Loucy (cell line): Measurements from ENCODE around the gene ZFR2.

Experiments
- H2AFZ ChIP-seq: fragments of 200-600 bp; sonication (generic); 2 replicates; pipeline ENCODE4 v1.6.0; 2016; ENCODE audit warnings: antibody characterized with exemption, mild to moderate bottlenecking, low read length, moderate library complexity
- H3F3A ChIP-seq: fragments of 200-600 bp; 2 replicates; pipeline ENCODE4 v1.6.0; 2016; ENCODE audit warnings: antibody characterized with exemption, low read depth, mild to moderate bottlenecking
- H3K27me3 ChIP-seq: fragments of 200-600 bp; sonication (generic); 2 replicates; pipeline ENCODE4 v1.6.1; 2014; ENCODE audit warnings: low read length, mild to moderate bottlenecking; ENCODE audit not compliant: insufficient read depth, poor library complexity, severe bottlenecking
- H3K36me3 ChIP-seq: fragments of 200-600 bp; sonication (generic); 2 replicates; pipeline ENCODE4 v1.6.1; 2016; ENCODE audit warnings: low read length; ENCODE audit not compliant: insufficient read depth
- H3K4me1 ChIP-seq: fragments of 200-600 bp; sonication (generic); 2 replicates; pipeline ENCODE4 v1.5.1; 2014; ENCODE audit warnings: low read length, mild to moderate bottlenecking; ENCODE audit not compliant: insufficient read depth, poor library complexity, severe bottlenecking
- H3K4me2 ChIP-seq: fragments of 200-600 bp; sonication (generic); 2 replicates; pipeline ENCODE4 v1.6.0; 2014; ENCODE audit warnings: antibody characterized with exemption, low read length, low read depth, mild to moderate bottlenecking; ENCODE audit not compliant: poor library complexity, severe bottlenecking
- H3K4me3 ChIP-seq: fragments of 200-600 bp; sonication (generic); 2 replicates; pipeline ENCODE4 v1.5.1; 2014; ENCODE audit warnings: low read length, mild to moderate bottlenecking, mixed read lengths; ENCODE audit not compliant: poor library complexity, severe bottlenecking
- H3K79me2 ChIP-seq: fragments of 200-600 bp; sonication (generic); 2 replicates; pipeline ENCODE4 v1.6.1; 2014; ENCODE audit warnings: low read length; ENCODE audit not compliant: insufficient read depth
- H3K9ac ChIP-seq: fragments of 200-600 bp; sonication (generic); 2 replicates; pipeline ENCODE4 v1.6.0; 2014; ENCODE audit warnings: mild to moderate bottlenecking, low read depth, low read length, moderate library complexity; ENCODE audit not compliant: poor library complexity, severe bottlenecking
- H3K9me2 ChIP-seq: fragments of 200-600 bp; sonication (generic); replicated peaks from 2 replicates; pipeline ENCODE4 v1.6.1; 2016; ENCODE audit warnings: low read depth, low read length, mixed read lengths
- H3K9me3 ChIP-seq: fragments of 200-600 bp; sonication (generic); 2 replicates; pipeline ENCODE4 v1.6.1; 2014; ENCODE audit warnings: mild to moderate bottlenecking, antibody characterized with exemption, low read length, low read depth; ENCODE audit not compliant: insufficient read depth
- H4K20me1 ChIP-seq: fragments of 200-600 bp; sonication (generic); 2 replicates; pipeline ENCODE4 v1.6.0; 2014; ENCODE audit warnings: antibody characterized with exemption, low read length, mild to moderate bottlenecking; ENCODE audit not compliant: insufficient read depth, poor library complexity, severe bottlenecking
- EZH2phosphoT487 ChIP-seq: fragments of 200-600 bp; IDR thresholded peaks from 2 replicates; pipeline ENCODE4 v1.6.1; 2018; ENCODE audit warnings: antibody characterized with exemption, mild to moderate bottlenecking, moderate library complexity, borderline replicate concordance
- TF ChIP-seq, protein P1 (sequence below): fragments of 200-600 bp; sonication (generic); conservative IDR thresholded peaks from 2 replicates; pipeline ENCODE4 v1.5.1; 2014; ENCODE audit warnings: mild to moderate bottlenecking, antibody characterized with exemption, low read length

Gene ZFR2

GRCh38 chr19:3840804-3841203 lies 28.0 kb downstream of the ZFR2 start:
- no peaks in the 10 kb centered on the region for H3K9me2 ChIP-seq
- H4K20me1 ChIP-seq = no peaks in the 10 kb centered on the region
- H3K4me2 ChIP-seq = no peak overlapping the region
- no peaks in the 10 kb centered on the region for H3K27me3 ChIP-seq
- TF ChIP-seq, protein P1, sequence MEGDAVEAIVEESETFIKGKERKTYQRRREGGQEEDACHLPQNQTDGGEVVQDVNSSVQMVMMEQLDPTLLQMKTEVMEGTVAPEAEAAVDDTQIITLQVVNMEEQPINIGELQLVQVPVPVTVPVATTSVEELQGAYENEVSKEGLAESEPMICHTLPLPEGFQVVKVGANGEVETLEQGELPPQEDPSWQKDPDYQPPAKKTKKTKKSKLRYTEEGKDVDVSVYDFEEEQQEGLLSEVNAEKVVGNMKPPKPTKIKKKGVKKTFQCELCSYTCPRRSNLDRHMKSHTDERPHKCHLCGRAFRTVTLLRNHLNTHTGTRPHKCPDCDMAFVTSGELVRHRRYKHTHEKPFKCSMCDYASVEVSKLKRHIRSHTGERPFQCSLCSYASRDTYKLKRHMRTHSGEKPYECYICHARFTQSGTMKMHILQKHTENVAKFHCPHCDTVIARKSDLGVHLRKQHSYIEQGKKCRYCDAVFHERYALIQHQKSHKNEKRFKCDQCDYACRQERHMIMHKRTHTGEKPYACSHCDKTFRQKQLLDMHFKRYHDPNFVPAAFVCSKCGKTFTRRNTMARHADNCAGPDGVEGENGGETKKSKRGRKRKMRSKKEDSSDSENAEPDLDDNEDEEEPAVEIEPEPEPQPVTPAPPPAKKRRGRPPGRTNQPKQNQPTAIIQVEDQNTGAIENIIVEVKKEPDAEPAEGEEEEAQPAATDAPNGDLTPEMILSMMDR = no peak
- TF ChIP-seq EZH2phosphoT487 = no peak
- no peak overlapping the region for H3K4me3 ChIP-seq
- H3K9me3 ChIP-seq = no peaks in the 10 kb centered on the region
- H2AFZ ChIP-seq = no peak overlapping the region
- H3K9ac ChIP-seq = no peak overlapping the region
- H3F3A ChIP-seq = no peaks in the 10 kb centered on the region
- no peaks in the 10 kb centered on the region for H3K36me3 ChIP-seq
- H3K4me1 ChIP-seq = no peaks in the 10 kb centered on the region
- no peaks in the 10 kb centered on the region for H3K79me2 ChIP-seq

DNA sequence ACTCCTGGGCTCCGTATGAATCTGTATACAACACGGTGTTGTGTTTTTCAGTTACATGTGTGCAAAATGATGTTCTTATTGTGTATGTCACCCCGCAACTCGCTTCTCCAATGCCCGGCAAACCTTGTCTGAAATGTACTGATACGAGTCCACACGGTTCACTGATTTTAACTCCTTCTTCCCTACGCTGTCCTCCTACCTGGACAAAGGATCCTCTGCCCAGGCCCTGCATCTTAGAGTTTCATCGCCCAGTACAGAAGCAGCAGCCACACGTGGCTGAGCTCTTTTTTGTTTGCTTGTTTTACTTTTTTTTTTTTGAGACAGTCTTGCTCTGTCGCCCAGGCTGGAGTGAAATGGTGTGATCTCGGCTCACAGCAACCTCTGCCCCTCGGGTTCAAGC lies 28.9 kb downstream of the ZFR2 start:
- TF ChIP-seq EZH2phosphoT487 = no peak
- TF ChIP-seq, protein P1 = no peak
- no peaks in the 10 kb centered on the region for H3F3A ChIP-seq

GRCh38 chr19:3838661-3839060 lies 30.2 kb downstream of the ZFR2 start:
- Histone ChIP-seq H3K4me2 (no peak overlapping the region), H3F3A (no peaks in the 10 kb centered on the region), H3K4me3 (no peak overlapping the region), H3K9ac (no peak overlapping the region), H3K27me3 (no peaks in the 10 kb centered on the region), H3K9me3 (no peaks in the 10 kb centered on the region), H4K20me1 (no peaks in the 10 kb centered on the region), H3K79me2 (no peaks in the 10 kb centered on the region), H3K4me1 (no peaks in the 10 kb centered on the region), H3K9me2 (no peaks in the 10 kb centered on the region), H2AFZ (no peak overlapping the region), H3K36me3 (no peaks in the 10 kb centered on the region)
- TF ChIP-seq, protein P1 = no peak
- TF ChIP-seq EZH2phosphoT487 = no peak

More for the DNA sequence above, 28.9 kb downstream of the ZFR2 start:
- Histone ChIP-seq H4K20me1 (no peaks in the 10 kb centered on the region), H3K9me2 (no peaks in the 10 kb centered on the region), H3K4me2 (no peak overlapping the region), H3K27me3 (no peaks in the 10 kb centered on the region), H3K79me2 (no peaks in the 10 kb centered on the region), H3K9ac (no peak overlapping the region), H3K36me3 (no peaks in the 10 kb centered on the region), H3K4me1 (no peaks in the 10 kb centered on the region), H2AFZ (no peak overlapping the region), H3K4me3 (no peak overlapping the region), H3K9me3 (no peaks in the 10 kb centered on the region)
